Transverse colon (tissue), 4 donors: ENCODE data around the gene COL19A1. TPM values are rescaled to one million over a fixed set of nuclear protein-coding genes. Genes with fewer than 3 reads are reported as not detected.

ENCODE experiments used
- DNase-seq: peaks from one replicate; pipeline ENCODE4 v3.0.0-alpha.2; 2019
- H3K27ac ChIP-seq, 4 donors: fragments of 200-600 bp; sonication (generic); 2 replicates each; pipeline ENCODE4 v1.5.1; 2016 to 2018; ENCODE audit warnings: inconsistent platforms in 4 of 4
- H3K27me3 ChIP-seq: fragments of 200-600 bp; sonication (generic); 2 replicates; pipeline ENCODE4 v1.5.1; 2017; ENCODE audit warnings: inconsistent platforms
- H3K36me3 ChIP-seq, 4 donors: fragments of 200-600 bp; sonication (generic); 2 replicates each; pipeline ENCODE4 v1.5.1; 2017 to 2019; ENCODE audit warnings: inconsistent platforms in 4 of 4
- H3K4me1 ChIP-seq, 4 donors: fragments of 200-600 bp; sonication (generic); 2 replicates each; pipeline ENCODE4 v1.5.1; 2017 to 2020; ENCODE audit warnings: inconsistent platforms in 4 of 4
- H3K4me3 ChIP-seq, 4 donors: fragments of 200-600 bp; sonication (generic); 1 replicate in 1 of 4; 2 replicates in 3 of 4; pipeline versions ENCODE4 v1.5.1 to v1.6.1; 2017 to 2019; ENCODE audit warnings: inconsistent platforms in 4 of 4
- H3K9me3 ChIP-seq, 2 donors: fragments of 200-600 bp; sonication (generic); 2 replicates each; pipeline ENCODE4 v1.5.1; 2017 to 2019; ENCODE audit warnings: inconsistent platforms in 2 of 2
- CTCF ChIP-seq, 5 experiments: fragments of 200-600 bp in 3 of 5; fragments of 450-650 bp in 2 of 5; sonication (generic) in 3 of 5; IDR thresholded peaks; 1 replicate in 2 of 5; 2 replicates in 3 of 5; pipeline ENCODE4 v1.5.1; 2016 to 2017; ENCODE audit warnings: antibody characterized with exemption in 5 of 5, inconsistent platforms in 3 of 5, mild to moderate bottlenecking in 2 of 5, moderate library complexity in 1 of 5
- EP300 ChIP-seq: sonication (generic); formaldehyde crosslinking; IDR thresholded peaks from one replicate; pipeline ENCODE4 v1.6.1; 2017; ENCODE audit warnings: antibody characterized with exemption, low read depth
- POLR2A ChIP-seq: fragments of 450-650 bp; IDR thresholded peaks from one replicate; pipeline ENCODE4 v1.6.1; 2016; ENCODE audit warnings: antibody characterized with exemption, mild to moderate bottlenecking, moderate library complexity
- POLR2AphosphoS5 ChIP-seq, 3 donors: sonication (generic); formaldehyde crosslinking; IDR thresholded peaks; one replicate each; pipeline ENCODE4 v1.6.1; 2016; ENCODE audit warnings: antibody characterized with exemption in 3 of 3
- WGBS, 2 donors: methylation state at CpG; one replicate each; pipeline ENCODE4 v1.1.5; 2018; ENCODE audit warnings: low coverage in 1 of 2; 5-methylcytosine and 5-hydroxymethylcytosine counted together
- in situ Hi-C, 4 donors: fragments of 200-750 bp; cut with MboI; loops; one replicate each; pipeline versions ENCODE4 v1.15.0 to v1.15.1; 2017; ENCODE audit warnings: low sequenced_read_pairs in 3 of 4, low pct_ligation_motif_present in 1 of 4, low pct_unique_long_range_greater_than_20kb in 1 of 4
- intact Hi-C: fragments of 100-400 bp; cut with DNase I; formaldehyde crosslinking; loops from one replicate; pipeline ENCODE4 v1.15.1; 2023; ENCODE audit warnings: low total_unique reads
- total RNA-seq, 4 donors: library from RNA; depleted of rRNA; stranded (reverse); fragments of >200 nt; gene quantifications; one replicate each; pipeline ENCODE4 v1.1.0, GENCODE V29; 2016

The COL19A1 gene
- total RNA-seq, 4 donors from 2014 or later = 0.27 to 3.3 (median 0.37) TPM; not detected in 1

- in situ Hi-C loops = loop anchor here in 3 of 4 donors (25.0 kb wide), 3 partner anchors 288 to 1488 kb away; partner anchors contain the start of gene ADGRB3 (in 2 of the 3)
- Histone ChIP-seq H3K9me3 (peaks cover 0 to 3% of the 10 kb centered on the region in 2 donors), H3K27me3 (no peaks in the 10 kb centered on the region), H3K36me3 (no peaks in the 10 kb centered on the region), H3K27ac (no peak overlapping the region), H3K4me1 (peaks cover 0 to 19% (median 0%) of the 10 kb centered on the region in 4 donors), H3K4me3 (no peak overlapping the region)
- DNase-seq = peak; percentile 13
- TF ChIP-seq EP300 = no peak
- TF ChIP-seq CTCF (IDR thresholded peaks at IDR 0.05) = no peak
- no peak for TF ChIP-seq POLR2A
- no peak for TF ChIP-seq POLR2AphosphoS5 (IDR thresholded peaks at IDR 0.05)
- 51 to 58% methylated on average over 3 of the region's 3 CpGs for WGBS, 2 donors
- intact Hi-C loops = no loop called here
These were observed 258.7 kb downstream of the COL19A1 start for GRCh38 chr6:70124882-70125545.

GRCh38 chr6:70125602-70126001 lies 259.2 kb downstream of the COL19A1 start:
- in situ Hi-C loops = no loop called here
- no peaks in the 10 kb centered on the region for H3K27me3 ChIP-seq
- TF ChIP-seq EP300 = no peak
- no peak for TF ChIP-seq CTCF (IDR thresholded peaks at IDR 0.05)
- TF ChIP-seq POLR2A = no peak
- no peak for TF ChIP-seq POLR2AphosphoS5 (IDR thresholded peaks at IDR 0.05)
- H3K27ac ChIP-seq = no peak overlapping the region
- H3K4me3 ChIP-seq = no peak overlapping the region
- peaks cover 0 to 14% (median 0%) of the 10 kb centered on the region in 4 donors for H3K4me1 ChIP-seq
- intact Hi-C loops = no loop called here
- H3K36me3 ChIP-seq = no peaks in the 10 kb centered on the region
- DNase-seq = no peak
- H3K9me3 ChIP-seq = peaks cover 0 to 3% of the 10 kb centered on the region in 2 donors
- WGBS, 2 donors = 88 to 89% methylated on average over 3 of the region's 3 CpGs

GRCh38 chr6:70129341-70129740 lies 263.0 kb downstream of the COL19A1 start:
- TF ChIP-seq POLR2AphosphoS5 (IDR thresholded peaks at IDR 0.05) = no peak
- TF ChIP-seq CTCF (IDR thresholded peaks at IDR 0.05) = no peak
- TF ChIP-seq POLR2A = no peak
- no peak for TF ChIP-seq EP300
- Histone ChIP-seq H3K4me3 (no peak overlapping the region), H3K9me3 (peaks cover 0 to 3% of the 10 kb centered on the region in 2 donors), H3K27me3 (no peaks in the 10 kb centered on the region), H3K36me3 (no peaks in the 10 kb centered on the region), H3K27ac (no peak overlapping the region), H3K4me1 (peaks cover 0 to 8% (median 0%) of the 10 kb centered on the region in 4 donors)
- DNase-seq = no peak
- intact Hi-C loops (no loop called here), in situ Hi-C loops (no loop called here)
- WGBS, 2 donors = 94 to 100% methylated on average over 3 of the region's 3 CpGs

- Histone ChIP-seq H3K4me3 (no peak overlapping the region), H3K9me3 (peaks cover 0 to 3% of the 10 kb centered on the region in 2 donors), H3K4me1 (no peaks in the 10 kb centered on the region), H3K27me3 (no peaks in the 10 kb centered on the region), H3K36me3 (no peaks in the 10 kb centered on the region), H3K27ac (no peak overlapping the region)
- intact Hi-C loops (no loop called here), in situ Hi-C loops (no loop called here)
- 70 to 83% methylated on average over 1 of the region's 1 CpG for WGBS, 2 donors
- no peak for TF ChIP-seq CTCF (IDR thresholded peaks at IDR 0.05)
- no peak for TF ChIP-seq POLR2AphosphoS5 (IDR thresholded peaks at IDR 0.05)
- no peak for TF ChIP-seq POLR2A
- no peak for TF ChIP-seq EP300
- no peak for DNase-seq
These were observed 264.5 kb downstream of the COL19A1 start for GRCh38 chr6:70130865-70131264.
